Fibroblast of gingiva (primary cell): ENCODE measurements around the gene ITIH6.
A peak's percentile ranks its signal among the peaks of the same experiment; 100 is the strongest.
"Not testable (repeated sequence)": the region's sequence is repeated elsewhere in the genome, so short reads cannot be mapped to it uniquely, and the experiment has no call there.

ENCODE experiments used
- DNase-seq: peaks from one replicate; pipeline ENCODE4 v3.0.0-alpha.2; 2011; ENCODE audit warnings: low read depth

The ITIH6 gene, protein sequence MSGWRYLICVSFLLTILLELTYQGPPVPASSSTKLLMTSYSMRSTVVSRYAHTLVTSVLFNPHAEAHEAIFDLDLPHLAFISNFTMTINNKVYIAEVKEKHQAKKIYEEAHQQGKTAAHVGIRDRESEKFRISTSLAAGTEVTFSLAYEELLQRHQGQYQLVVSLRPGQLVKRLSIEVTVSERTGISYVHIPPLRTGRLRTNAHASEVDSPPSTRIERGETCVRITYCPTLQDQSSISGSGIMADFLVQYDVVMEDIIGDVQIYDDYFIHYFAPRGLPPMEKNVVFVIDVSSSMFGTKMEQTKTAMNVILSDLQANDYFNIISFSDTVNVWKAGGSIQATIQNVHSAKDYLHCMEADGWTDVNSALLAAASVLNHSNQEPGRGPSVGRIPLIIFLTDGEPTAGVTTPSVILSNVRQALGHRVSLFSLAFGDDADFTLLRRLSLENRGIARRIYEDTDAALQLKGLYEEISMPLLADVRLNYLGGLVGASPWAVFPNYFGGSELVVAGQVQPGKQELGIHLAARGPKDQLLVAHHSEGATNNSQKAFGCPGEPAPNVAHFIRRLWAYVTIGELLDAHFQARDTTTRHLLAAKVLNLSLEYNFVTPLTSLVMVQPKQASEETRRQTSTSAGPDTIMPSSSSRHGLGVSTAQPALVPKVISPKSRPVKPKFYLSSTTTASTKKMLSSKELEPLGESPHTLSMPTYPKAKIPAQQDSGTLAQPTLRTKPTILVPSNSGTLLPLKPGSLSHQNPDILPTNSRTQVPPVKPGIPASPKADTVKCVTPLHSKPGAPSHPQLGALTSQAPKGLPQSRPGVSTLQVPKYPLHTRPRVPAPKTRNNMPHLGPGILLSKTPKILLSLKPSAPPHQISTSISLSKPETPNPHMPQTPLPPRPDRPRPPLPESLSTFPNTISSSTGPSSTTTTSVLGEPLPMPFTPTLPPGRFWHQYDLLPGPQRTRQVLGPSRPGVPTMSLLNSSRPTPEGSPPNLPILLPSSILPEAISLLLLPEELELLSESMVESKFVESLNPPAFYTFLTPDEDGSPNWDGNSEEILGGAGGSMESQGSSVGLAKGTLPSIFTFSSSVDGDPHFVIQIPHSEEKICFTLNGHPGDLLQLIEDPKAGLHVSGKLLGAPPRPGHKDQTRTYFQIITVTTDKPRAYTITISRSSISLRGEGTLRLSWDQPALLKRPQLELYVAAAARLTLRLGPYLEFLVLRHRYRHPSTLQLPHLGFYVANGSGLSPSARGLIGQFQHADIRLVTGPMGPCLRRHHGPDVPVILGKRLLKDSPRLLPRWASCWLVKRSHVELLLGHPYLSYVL

GRCh38 chrX:54798137-54798536, at the start of gene ITIH6:
Gene ITIH6 (minus strand): TSS chrX:54798255. CDS start chrX:54798210, 45 bp downstream.
- no peak for DNase-seq

- DNase-seq = not testable (repeated sequence)
These were observed 49.6 kb upstream of the ITIH6 start for GRCh38 chrX:54847700-54848099.

DNA sequence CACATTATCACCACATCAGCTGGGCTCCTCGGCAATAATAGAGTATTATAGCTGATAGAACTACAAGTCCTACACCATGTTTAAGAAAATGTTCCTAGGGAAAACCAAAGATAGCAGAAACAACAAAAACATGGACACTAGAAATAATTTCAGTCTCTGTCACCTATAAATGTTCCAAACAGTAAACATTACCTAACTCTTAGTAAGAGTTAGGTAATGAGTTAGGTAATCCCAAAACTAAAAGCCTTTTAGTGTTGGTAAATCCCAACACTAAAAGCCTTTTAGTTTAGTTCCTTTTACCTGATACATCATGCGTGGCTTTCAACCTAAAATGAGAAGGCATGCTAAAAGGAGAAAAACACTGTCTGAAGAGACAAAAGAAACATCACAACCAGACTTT, 45.0 kb upstream of the ITIH6 start:
- no peak for DNase-seq

DNA sequence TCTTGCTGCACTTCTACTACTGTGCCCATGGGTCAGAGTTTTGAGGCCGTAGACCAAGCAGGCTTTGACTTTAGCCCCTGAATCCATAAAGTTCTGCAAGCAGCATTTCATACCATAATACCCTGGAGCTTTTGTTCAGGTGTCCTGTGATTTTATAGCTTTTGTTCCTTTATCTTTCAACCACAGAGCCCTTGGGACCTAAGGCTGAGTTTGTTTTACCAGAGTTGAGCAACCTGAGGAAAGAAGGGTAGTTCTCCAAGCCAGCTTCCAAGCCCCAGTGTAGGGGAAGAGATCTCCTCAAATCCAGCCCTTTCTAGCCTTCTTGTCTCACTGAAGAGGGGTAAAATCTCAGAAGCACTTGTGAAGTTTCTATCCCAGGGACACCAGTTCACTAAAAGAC, 44.6 kb upstream of the ITIH6 start:
- no peak for DNase-seq

DNA sequence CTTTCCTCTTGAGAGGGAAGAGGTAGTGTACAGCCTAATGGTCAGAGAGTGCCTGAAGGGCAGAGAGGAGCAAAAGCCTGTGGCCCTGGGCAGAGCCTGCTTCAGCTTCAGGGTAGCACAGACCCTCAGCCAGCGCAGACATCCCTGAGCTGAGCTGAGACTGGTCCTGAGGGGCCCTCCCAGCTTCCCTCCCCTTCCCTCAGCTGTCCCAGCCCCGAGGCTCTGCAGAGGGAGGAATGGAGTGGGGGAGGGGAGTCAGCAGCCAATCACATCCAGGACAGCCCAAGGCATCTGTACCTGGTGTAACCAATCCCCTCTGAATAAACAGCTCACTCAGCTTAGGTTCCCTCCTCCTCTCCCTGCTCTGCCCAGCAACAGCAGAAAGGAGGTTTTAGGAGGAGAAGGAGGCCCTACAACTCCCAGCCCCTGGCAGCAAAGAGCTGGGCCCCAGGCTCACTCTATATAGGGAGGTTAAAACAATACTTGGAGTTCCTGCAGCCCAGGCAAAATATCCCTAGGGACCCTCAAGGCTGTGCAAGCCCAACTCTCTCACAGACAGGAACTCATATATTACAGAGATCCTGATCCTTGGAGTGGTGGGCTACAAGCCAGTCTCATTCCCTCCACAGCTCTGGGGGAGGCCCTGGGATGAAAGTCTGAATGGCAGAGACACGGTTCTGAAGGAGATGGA, 43.3 kb upstream of the ITIH6 start:
- not testable (repeated sequence) for DNase-seq

DNA sequence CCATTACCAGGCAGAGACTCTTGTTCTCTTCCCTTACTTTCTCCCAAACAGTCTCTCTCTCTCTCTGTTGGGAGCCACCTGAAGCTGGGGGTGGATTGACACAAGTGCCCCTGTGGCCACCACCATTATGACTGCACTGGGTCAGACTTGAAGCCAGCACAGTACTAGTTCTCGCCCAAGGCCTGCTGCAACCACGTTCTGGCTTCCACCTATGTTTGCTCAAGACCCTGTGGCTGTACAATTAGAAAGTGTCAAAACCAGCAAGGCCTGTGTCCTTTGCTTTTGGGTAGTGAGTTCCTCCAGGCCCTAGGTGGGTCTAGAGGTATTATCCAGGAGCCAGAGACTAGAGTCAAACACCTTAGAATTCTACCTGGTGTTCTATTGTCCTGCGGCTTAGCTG, 40.5 kb upstream of the ITIH6 start:
- no peak for DNase-seq

DNA sequence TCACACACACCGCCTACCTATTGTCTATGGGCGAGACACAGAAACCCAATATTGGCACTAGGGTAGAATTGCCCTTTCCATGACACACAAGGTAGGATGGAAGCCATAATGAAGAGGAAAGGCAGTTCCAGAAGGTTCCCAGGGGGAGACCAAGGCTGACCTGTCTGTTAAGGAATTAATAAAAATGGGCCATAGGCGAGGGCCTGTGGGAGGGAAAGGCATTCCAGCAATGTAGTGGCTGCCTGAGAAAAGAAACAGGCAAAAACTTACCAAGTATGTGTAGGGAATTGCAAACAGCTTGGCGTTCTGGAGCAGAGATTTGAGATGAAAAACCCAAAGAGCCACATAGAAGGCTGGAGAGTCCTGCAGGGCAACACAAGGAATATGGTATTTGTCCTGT, 28.5 kb upstream of the ITIH6 start:
- DNase-seq = no peak

GRCh38 chrX:54825716-54826438, 27.8 kb upstream of the ITIH6 start:
- DNase-seq = no peak

DNA sequence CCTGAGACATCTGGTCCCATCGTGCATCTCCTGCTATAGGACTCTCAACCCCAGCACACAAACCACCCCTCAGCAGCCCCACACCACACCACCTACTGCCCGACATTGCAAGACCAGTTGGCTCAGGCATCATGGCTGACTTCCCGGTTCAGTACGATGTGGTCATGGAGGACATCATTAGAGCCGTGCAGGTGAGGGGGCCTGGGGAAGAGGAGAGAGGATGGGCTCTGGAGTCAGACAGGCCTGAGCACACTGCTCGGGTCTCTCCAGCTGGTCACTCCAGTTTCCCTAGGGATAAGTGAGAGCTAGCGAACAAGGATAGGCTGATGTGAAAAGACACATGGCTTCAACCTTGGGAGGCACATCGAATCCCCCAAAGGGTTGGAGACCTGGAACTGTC, 26.7 kb upstream of the ITIH6 start:
- no peak for DNase-seq

DNA sequence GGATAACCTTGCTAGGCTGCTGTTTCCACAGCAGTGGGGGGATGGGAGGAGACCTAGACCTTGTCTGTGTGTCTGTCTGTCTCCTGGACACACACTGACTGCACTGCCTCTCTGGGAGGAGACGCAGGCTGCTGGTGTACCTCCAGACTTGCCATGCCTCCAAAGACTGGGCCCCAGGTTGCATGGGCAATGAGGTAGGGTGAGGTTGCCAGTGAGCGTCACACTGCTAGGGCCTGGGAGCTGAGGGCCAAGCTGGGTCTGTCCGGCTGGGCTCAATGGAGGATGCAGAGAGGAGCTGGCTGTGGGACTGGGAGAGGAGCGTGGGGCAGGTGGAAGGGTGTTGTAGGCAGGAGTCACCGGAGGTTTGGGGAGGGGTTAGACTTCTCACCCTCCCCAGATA, 26.1 kb upstream of the ITIH6 start:
- DNase-seq = no peak

- DNase-seq = no peak
These were observed 23.3 kb upstream of the ITIH6 start for GRCh38 chrX:54821310-54821709.

DNA sequence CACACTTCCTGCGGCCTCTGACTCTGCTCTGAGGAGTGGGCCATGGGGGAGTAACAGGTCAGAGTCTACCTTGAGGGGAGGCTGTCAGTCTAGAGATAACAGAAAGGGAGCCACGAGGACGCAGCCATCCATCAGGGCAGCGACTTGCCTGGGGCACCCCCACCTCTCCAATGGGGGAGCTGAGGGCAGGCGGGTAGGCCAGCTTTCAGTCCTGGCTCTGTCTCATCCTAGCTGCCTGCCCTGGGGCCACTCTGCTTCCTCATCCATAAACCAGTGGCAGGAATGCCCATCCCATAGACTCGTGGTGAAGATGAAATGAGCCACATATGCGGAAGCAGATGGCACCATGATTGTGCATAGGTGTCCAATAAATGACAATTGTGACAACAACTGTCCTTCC, 22.7 kb upstream of the ITIH6 start:
- DNase-seq = no peak

DNA sequence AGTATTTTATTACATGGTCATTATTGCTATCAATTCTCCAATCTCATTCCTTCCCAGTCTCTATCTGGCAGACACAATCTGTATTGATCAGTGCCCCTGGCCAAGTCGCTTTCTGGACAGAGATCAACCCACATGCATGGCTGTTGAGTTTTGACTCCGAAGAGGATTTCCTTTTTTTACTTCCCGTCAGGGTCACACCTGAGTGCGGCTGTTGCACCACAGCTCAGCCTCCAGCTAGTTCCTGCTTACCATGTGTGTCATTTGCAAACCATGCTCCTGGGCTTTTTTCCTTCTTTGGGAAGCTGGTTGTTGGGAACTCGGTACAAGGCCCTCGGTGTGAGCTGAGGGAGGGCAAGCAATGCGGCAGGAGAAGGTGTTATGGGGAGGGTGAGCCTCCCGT, 21.1 kb upstream of the ITIH6 start:
- DNase-seq = no peak

GRCh38 chrX:54818221-54818620, 20.2 kb upstream of the ITIH6 start:
- DNase-seq = no peak

GRCh38 chrX:54817220-54817820, 19.3 kb upstream of the ITIH6 start:
- DNase-seq = no peak

GRCh38 chrX:54812306-54812705, 14.3 kb upstream of the ITIH6 start:
- no peak for DNase-seq

DNA sequence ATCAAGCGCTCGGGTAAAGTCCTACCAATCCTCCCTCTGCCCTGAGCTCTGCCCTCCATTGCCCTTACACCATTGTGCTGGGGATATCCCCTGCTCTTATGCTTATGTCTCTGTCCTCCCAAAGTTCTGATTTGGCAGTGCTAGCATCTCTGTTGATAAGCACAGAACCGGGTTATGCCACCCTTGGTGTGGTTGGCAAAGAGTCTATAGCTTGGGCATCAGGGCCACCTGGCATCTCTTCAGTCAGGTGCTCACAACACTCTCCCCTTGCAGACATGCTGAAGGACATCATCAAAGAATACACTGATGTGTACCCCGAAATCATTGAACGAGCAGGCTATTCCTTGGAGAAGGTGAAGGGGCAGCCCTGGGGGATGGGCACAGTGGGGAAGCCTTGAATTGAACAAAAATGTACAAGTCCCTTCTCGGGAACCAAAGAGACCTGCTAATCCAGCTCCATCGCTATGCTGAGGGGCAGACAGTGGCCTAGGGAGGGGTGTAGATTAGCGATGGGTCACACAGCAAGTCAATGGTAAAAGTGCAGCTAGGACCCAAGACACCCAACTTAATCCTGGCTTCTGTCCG, 13.3 kb upstream of the ITIH6 start:
- DNase-seq = no peak

DNA sequence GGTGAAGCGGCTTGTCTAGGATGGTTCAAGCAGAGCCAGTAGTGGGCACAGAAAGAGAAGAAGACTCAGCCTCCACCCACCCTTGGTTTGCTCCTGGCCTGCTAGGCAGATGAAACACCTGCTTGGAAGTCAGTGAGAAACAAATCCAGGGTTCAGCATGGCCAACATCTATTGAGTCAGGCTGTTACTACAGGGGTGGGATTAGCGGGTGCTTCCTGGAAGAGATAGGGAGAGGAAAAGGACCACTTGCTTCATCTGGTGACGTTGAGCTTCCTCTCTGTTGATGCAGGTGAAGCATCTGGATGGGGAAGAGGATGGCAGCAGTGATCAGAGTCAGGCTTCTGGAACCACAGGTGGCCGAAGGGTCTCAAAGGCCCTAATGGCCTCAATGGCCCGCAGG, 12.5 kb upstream of the ITIH6 start:
- no peak for DNase-seq

DNA sequence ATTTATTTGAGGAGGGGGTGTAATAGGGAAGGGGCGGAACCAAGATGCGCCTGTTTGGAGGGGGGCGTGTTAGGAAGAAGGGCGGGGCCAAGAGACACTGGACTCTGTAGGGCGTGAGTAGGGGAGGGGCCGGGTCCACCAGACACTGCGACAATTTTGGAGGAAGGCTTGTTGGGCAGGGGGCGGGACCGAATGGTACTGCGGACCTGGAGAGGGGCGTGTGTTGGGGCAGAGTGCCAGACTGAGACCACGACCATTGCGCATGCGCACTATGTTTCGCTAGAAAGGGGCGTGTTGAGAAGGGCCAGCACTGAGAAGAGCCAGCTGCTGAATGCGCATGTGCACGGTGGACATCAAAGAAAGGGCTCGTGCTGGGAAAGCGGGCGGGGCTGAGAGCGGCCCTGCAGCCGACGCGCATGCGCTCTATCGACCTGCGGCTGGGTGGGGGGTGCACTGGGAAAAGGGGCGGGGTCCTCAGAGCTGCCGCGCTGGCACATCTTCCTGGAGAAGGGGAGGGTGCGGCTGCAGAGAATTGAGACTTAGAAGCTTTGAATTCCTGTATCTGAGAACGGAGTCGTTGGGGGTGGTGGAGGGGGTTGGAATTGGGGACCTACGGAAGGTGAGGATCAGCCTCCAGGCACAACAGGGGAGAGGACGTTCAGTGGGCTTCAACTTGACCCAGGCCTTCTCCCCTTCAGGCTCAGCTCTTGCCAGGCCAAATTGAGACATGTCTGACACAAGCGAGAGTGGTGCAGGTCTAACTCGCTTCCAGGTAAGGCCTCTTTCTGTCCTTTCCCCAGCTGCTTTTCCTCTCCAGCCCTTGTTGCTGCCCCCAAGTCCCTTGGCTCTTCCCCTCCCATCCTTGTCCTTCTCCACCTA, 10.8 kb upstream of the ITIH6 start:
- DNase-seq = peak; percentile 94
